ENCODE data around the gene LCA5L. TPM values are rescaled to one million over a fixed set of nuclear protein-coding genes. Genes with fewer than 3 reads are reported as not detected.

LCA5L gene
- total RNA-seq, 1 experiment from 2014 or later, result 2.8 TPM

DNA sequence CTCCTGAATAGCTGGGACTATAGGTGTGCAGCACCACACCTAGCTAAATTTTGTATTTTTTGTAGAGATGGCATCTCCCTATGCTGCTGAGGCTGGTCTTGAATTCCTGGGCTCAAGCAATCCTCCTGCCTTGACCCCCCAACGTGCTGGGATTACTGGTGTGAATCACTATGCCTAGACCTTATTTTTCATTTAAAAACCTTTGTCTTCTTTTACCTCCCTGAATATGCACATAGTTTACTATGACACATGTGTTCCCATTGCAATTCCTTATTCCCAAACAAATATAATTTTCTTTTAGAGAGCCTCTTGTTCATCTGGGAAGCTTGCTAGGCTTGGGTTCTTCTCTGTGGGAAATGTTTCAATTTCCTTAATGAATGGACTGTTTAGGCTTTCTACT, 23.0 kb upstream of the LCA5L start:
- CTCF ChIA-PET, result no interaction called here
- H3K4me1 Mint-ChIP-seq (ENCODE audit: insufficient read depth, unreplicated experiment), result no peaks in the 10 kb centered on the region
- no peaks in the 10 kb centered on the region for H3K36me3 Mint-ChIP-seq (ENCODE audit: insufficient read depth, unreplicated experiment)
- no peak overlapping the region for H3K27ac Mint-ChIP-seq (ENCODE audit: low read depth, unreplicated experiment)
- no peak for TF ChIP-seq CTCF (IDR thresholded peaks at IDR 0.05; ENCODE audit: unreplicated experiment)
- H3K4me3 Mint-ChIP-seq (ENCODE audit: unreplicated experiment), result no peak overlapping the region
- intact Hi-C loops (cut with micrococcal nuclease), result no loop called here
- DNase-seq (ENCODE audit: unreplicated experiment), result no peak
- no peaks in the 10 kb centered on the region for H3K9me3 Mint-ChIP-seq (ENCODE audit: unreplicated experiment)
- H3K27me3 Mint-ChIP-seq (ENCODE audit: insufficient read depth, unreplicated experiment), result no peaks in the 10 kb centered on the region
- BruUV-seq (replicated peaks), result no TSS peak
- POLR2A ChIA-PET, result interaction anchor here (0.7 kb wide), 1 partner anchor 13 kb away, joined by 4 read pairs; no protein-coding TSS in a partner anchor

DNA sequence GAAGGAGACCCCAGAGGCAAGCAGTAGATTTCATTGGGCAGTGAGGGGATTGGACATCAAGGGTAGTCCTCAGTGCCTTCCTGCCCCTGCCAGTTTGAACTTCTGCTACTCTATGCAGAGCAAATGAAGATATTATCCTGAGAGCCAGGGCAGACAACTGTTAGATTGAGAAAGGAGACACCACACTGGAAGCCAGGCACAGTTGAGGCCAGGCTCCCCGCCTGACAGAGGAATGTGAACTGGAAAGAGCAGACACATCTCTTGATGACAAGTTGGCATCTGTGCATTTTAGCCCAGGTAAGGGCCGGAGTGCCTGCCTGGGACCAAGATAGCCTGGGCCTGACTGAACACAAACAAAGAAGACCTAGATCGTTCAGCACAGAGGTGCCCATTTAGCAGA, 22.2 kb upstream of the LCA5L start:
- POLR2A ChIA-PET, result no interaction called here
- no peaks in the 10 kb centered on the region for H3K27me3 Mint-ChIP-seq (ENCODE audit: insufficient read depth, unreplicated experiment)
- CTCF ChIA-PET, result no interaction called here
- H3K4me3 Mint-ChIP-seq (ENCODE audit: unreplicated experiment), result no peak overlapping the region
- H3K27ac Mint-ChIP-seq (ENCODE audit: low read depth, unreplicated experiment), result no peak overlapping the region
- no peaks in the 10 kb centered on the region for H3K4me1 Mint-ChIP-seq (ENCODE audit: insufficient read depth, unreplicated experiment)
- DNase-seq (ENCODE audit: unreplicated experiment), result no peak
- no peak for TF ChIP-seq CTCF (IDR thresholded peaks at IDR 0.05; ENCODE audit: unreplicated experiment)
- no peaks in the 10 kb centered on the region for H3K9me3 Mint-ChIP-seq (ENCODE audit: unreplicated experiment)
- intact Hi-C loops (cut with micrococcal nuclease), result no loop called here
- H3K36me3 Mint-ChIP-seq (ENCODE audit: insufficient read depth, unreplicated experiment), result no peaks in the 10 kb centered on the region
- no TSS peak for BruUV-seq (replicated peaks)

GRCh38 chr21:39466584-39466983, 21.0 kb upstream of the LCA5L start:
- no TSS peak for BruUV-seq (replicated peaks)
- no peaks in the 10 kb centered on the region for H3K36me3 Mint-ChIP-seq (ENCODE audit: insufficient read depth, unreplicated experiment)
- H3K4me1 Mint-ChIP-seq (ENCODE audit: insufficient read depth, unreplicated experiment), result no peaks in the 10 kb centered on the region
- ChIA-PET CTCF (no interaction called here), POLR2A (no interaction called here)
- H3K27me3 Mint-ChIP-seq (ENCODE audit: insufficient read depth, unreplicated experiment), result no peaks in the 10 kb centered on the region
- no peaks in the 10 kb centered on the region for H3K9me3 Mint-ChIP-seq (ENCODE audit: unreplicated experiment)
- no peak overlapping the region for H3K27ac Mint-ChIP-seq (ENCODE audit: low read depth, unreplicated experiment)
- intact Hi-C loops (cut with micrococcal nuclease), result no loop called here
- TF ChIP-seq CTCF (IDR thresholded peaks at IDR 0.05; ENCODE audit: unreplicated experiment), result no peak
- DNase-seq (ENCODE audit: unreplicated experiment), result no peak
- no peak overlapping the region for H3K4me3 Mint-ChIP-seq (ENCODE audit: unreplicated experiment)

- no peak for DNase-seq (ENCODE audit: unreplicated experiment)
- intact Hi-C loops (cut with micrococcal nuclease), result no loop called here
- Mint-ChIP-seq H3K36me3 (ENCODE audit: insufficient read depth, unreplicated experiment) (no peaks in the 10 kb centered on the region), H3K4me1 (ENCODE audit: insufficient read depth, unreplicated experiment) (peaks cover 5% of the 10 kb centered on the region), H3K9me3 (ENCODE audit: unreplicated experiment) (no peaks in the 10 kb centered on the region), H3K27ac (ENCODE audit: low read depth, unreplicated experiment) (no peak overlapping the region), H3K27me3 (ENCODE audit: insufficient read depth, unreplicated experiment) (no peaks in the 10 kb centered on the region), H3K4me3 (ENCODE audit: unreplicated experiment) (no peak overlapping the region)
- CTCF ChIA-PET, result no interaction called here
- no peak for TF ChIP-seq CTCF (IDR thresholded peaks at IDR 0.05; ENCODE audit: unreplicated experiment)
- no TSS peak for BruUV-seq (replicated peaks)
- POLR2A ChIA-PET, result no interaction called here
These were observed 17.7 kb upstream of the LCA5L start for GRCh38 chr21:39463308-39463707.
